A673 (cell line): Measurements from ENCODE around the gene TGM4. TPM values are rescaled to one million over a fixed set of nuclear protein-coding genes. Genes with fewer than 3 reads are reported as not detected.
A peak's percentile ranks its signal among the peaks of the same experiment; 100 is the strongest.

ENCODE experiments used
- BruUV-seq: library from RNA; stranded (reverse); fragments of 400-500 nt; replicated peaks from 2 replicates; lab custom pipeline; 2021; lab: Mats Ljungman, UMichigan
- CTCF ChIA-PET: fragments of 300-600 bp; sonication (Branson Sonifier 250); formaldehyde crosslinking; loops from one replicate; lab custom pipeline; 2022; ENCODE audit warnings: antibody characterized with exemption; lab: Charles Lee
- POLR2A ChIA-PET: fragments of 300-600 bp; sonication (Branson Sonifier 250); formaldehyde crosslinking; loops from one replicate; lab custom pipeline; 2022; ENCODE audit warnings: antibody characterized with exemption; ENCODE audit not compliant: low non-redundant PET; lab: Charles Lee
- DNase-seq: peaks from one replicate; pipeline ENCODE4 v3.0.0-alpha.2; 2015; ENCODE audit warnings: low spot score
- H3K27ac ChIP-seq: fragments of 200-600 bp; sonication (generic); 2 replicates; pipeline ENCODE4 v1.5.1; 2016; ENCODE audit warnings: mixed run types, low read depth, mild to moderate bottlenecking, mixed read lengths, antibody characterized with exemption, low read length; ENCODE audit not compliant: poor library complexity, severe bottlenecking
- H3K27me3 ChIP-seq: fragments of 200-600 bp; sonication (generic); replicated peaks from 2 replicates; pipeline ENCODE4 v1.6.1; 2017; ENCODE audit warnings: mixed run types, low read depth, mild to moderate bottlenecking, mixed read lengths, antibody characterized with exemption, low read length; ENCODE audit not compliant: insufficient read depth, poor library complexity
- H3K36me3 ChIP-seq: fragments of 200-600 bp; sonication (generic); 2 replicates; pipeline ENCODE4 v1.6.1; 2016; ENCODE audit warnings: mixed run types, mild to moderate bottlenecking, mixed read lengths, antibody characterized with exemption, low read length; ENCODE audit not compliant: insufficient read depth, poor library complexity, severe bottlenecking
- H3K4me1 ChIP-seq: fragments of 200-600 bp; sonication (generic); 2 replicates; pipeline ENCODE4 v1.6.1; 2017; ENCODE audit warnings: mixed run types, mild to moderate bottlenecking, mixed read lengths, antibody characterized with exemption, low read length; ENCODE audit not compliant: insufficient read depth, poor library complexity, severe bottlenecking
- H3K4me3 ChIP-seq: fragments of 200-600 bp; sonication (generic); 2 replicates; pipeline ENCODE4 v1.5.1; 2016; ENCODE audit warnings: low read depth, mixed run types, mild to moderate bottlenecking, mixed read lengths, low read length; ENCODE audit not compliant: poor library complexity, severe bottlenecking
- H3K9me3 ChIP-seq: fragments of 200-600 bp; sonication (generic); 2 replicates; pipeline ENCODE4 v1.6.1; 2016; ENCODE audit warnings: mixed run types, low read depth, mild to moderate bottlenecking, mixed read lengths, antibody characterized with exemption, low read length; ENCODE audit not compliant: poor library complexity, severe bottlenecking
- EZH2 ChIP-seq: fragments of 200-600 bp; sonication (generic); IDR thresholded peaks from 2 replicates; pipeline ENCODE4 v1.6.1; 2017; ENCODE audit warnings: borderline replicate concordance, low read depth, mild to moderate bottlenecking, mixed read lengths, antibody characterized with exemption, low read length; ENCODE audit not compliant: poor library complexity, severe bottlenecking
- intact Hi-C: fragments of 100-400 bp; cut with micrococcal nuclease; formaldehyde crosslinking; loops from one replicate; pipeline ENCODE4 v1.10.0; 2022; ENCODE audit not compliant: unreplicated experiment
- total RNA-seq: library from RNA; stranded (reverse); gene quantifications from 2 replicates; pipeline ENCODE4 v1.2.3, GENCODE V29; 2021
- TF ChIP-seq, protein P1 (sequence below): fragments of 300-800, 200-600 bp; sonication (generic); conservative IDR thresholded peaks from 2 replicates; pipeline ENCODE4 v1.5.1; 2017; ENCODE audit warnings: low read depth, mild to moderate bottlenecking, antibody characterized with exemption, low read length, moderate library complexity, mixed read lengths

Gene TGM4
- total RNA-seq, 1 experiment from 2014 or later = 0.09 TPM

- Histone ChIP-seq H3K27me3 (no peaks in the 10 kb centered on the region), H3K36me3 (peaks cover 13% of the 10 kb centered on the region), H3K4me3 (no peak overlapping the region), H3K9me3 (no peaks in the 10 kb centered on the region), H3K27ac (peak overlapping the region; percentile 100), H3K4me1 (peaks cover 95% of the 10 kb centered on the region)
- CTCF ChIA-PET = no interaction called here
- peak; percentile 92 for DNase-seq
- no peak for TF ChIP-seq EZH2
- TF ChIP-seq, protein P1, sequence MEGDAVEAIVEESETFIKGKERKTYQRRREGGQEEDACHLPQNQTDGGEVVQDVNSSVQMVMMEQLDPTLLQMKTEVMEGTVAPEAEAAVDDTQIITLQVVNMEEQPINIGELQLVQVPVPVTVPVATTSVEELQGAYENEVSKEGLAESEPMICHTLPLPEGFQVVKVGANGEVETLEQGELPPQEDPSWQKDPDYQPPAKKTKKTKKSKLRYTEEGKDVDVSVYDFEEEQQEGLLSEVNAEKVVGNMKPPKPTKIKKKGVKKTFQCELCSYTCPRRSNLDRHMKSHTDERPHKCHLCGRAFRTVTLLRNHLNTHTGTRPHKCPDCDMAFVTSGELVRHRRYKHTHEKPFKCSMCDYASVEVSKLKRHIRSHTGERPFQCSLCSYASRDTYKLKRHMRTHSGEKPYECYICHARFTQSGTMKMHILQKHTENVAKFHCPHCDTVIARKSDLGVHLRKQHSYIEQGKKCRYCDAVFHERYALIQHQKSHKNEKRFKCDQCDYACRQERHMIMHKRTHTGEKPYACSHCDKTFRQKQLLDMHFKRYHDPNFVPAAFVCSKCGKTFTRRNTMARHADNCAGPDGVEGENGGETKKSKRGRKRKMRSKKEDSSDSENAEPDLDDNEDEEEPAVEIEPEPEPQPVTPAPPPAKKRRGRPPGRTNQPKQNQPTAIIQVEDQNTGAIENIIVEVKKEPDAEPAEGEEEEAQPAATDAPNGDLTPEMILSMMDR = no peak
- BruUV-seq = TSS peak; percentile 92
- intact Hi-C loops = no loop called here
- POLR2A ChIA-PET = interaction anchor here (1.2 kb wide), 1 partner anchor 12 kb away, joined by 4 read pairs; no protein-coding TSS in a partner anchor
Observed at GRCh38 chr3:44962621-44963393, 88.4 kb downstream of the TGM4 start.

- DNase-seq = no peak
- Histone ChIP-seq H3K4me1 (peaks cover 96% of the 10 kb centered on the region), H3K36me3 (peaks cover 6% of the 10 kb centered on the region), H3K27ac (peak overlapping the region; percentile 100), H3K4me3 (no peak overlapping the region), H3K9me3 (no peaks in the 10 kb centered on the region), H3K27me3 (no peaks in the 10 kb centered on the region)
- TF ChIP-seq, protein P1 = no peak
- no peak for TF ChIP-seq EZH2
- BruUV-seq = no TSS peak
- intact Hi-C loops = no loop called here
- CTCF ChIA-PET = no interaction called here
- POLR2A ChIA-PET = no interaction called here
Observed at GRCh38 chr3:44963571-44964325, 89.3 kb downstream of the TGM4 start.

Other genes with a start within 250 kb of the TGM4 start
- 14.0 and 14.3 TPM in 2 replicates for gene ZNF197, start 249.6 kb upstream of the TGM4 start, total RNA-seq
- 11.3 and 13.0 TPM in 2 replicates for gene ZNF35, start 225.9 kb upstream of the TGM4 start, total RNA-seq
- 1.6 and 2.2 TPM in 2 replicates for gene ZNF502, start 161.9 kb upstream of the TGM4 start, total RNA-seq
- gene ZNF501, start 145.0 kb upstream of the TGM4 start, total RNA-seq = 2.8 and 4.2 TPM in 2 replicates
- gene KIAA1143, start 113.0 kb upstream of the TGM4 start, total RNA-seq = 24.3 and 24.6 TPM in 2 replicates
- 21.9 and 25.7 TPM in 2 replicates for gene KIF15, start 112.8 kb upstream of the TGM4 start, total RNA-seq
- 6.5 and 8.8 TPM in 2 replicates for gene TMEM42, start 12.7 kb upstream of the TGM4 start, total RNA-seq
- 94.7 and 95.2 TPM in 2 replicates for gene ZDHHC3, start 101.6 kb downstream of the TGM4 start, total RNA-seq
- gene EXOSC7, start 101.6 kb downstream of the TGM4 start, total RNA-seq = 47.4 and 57.3 TPM in 2 replicates
- gene CLEC3B, start 151.7 kb downstream of the TGM4 start, total RNA-seq = 0.81 and 1.0 TPM in 2 replicates